Measurements from ENCODE around the gene IZUMO4.

IZUMO4 gene

GRCh38 chr19:2100719-2101061, 4.0 kb downstream of the IZUMO4 start:
- Mint-ChIP-seq H3K27ac (no peak overlapping the region), H3K36me3 (peaks cover 33% of the 10 kb centered on the region), H3K4me1 (peaks cover 14% of the 10 kb centered on the region), H3K4me3 (no peak overlapping the region), H3K9me3 (peaks cover 8% of the 10 kb centered on the region), H3K27me3 (peaks cover 4% of the 10 kb centered on the region)
- no peak for DNase-seq
- CTCF ChIA-PET = no interaction called here

DNA sequence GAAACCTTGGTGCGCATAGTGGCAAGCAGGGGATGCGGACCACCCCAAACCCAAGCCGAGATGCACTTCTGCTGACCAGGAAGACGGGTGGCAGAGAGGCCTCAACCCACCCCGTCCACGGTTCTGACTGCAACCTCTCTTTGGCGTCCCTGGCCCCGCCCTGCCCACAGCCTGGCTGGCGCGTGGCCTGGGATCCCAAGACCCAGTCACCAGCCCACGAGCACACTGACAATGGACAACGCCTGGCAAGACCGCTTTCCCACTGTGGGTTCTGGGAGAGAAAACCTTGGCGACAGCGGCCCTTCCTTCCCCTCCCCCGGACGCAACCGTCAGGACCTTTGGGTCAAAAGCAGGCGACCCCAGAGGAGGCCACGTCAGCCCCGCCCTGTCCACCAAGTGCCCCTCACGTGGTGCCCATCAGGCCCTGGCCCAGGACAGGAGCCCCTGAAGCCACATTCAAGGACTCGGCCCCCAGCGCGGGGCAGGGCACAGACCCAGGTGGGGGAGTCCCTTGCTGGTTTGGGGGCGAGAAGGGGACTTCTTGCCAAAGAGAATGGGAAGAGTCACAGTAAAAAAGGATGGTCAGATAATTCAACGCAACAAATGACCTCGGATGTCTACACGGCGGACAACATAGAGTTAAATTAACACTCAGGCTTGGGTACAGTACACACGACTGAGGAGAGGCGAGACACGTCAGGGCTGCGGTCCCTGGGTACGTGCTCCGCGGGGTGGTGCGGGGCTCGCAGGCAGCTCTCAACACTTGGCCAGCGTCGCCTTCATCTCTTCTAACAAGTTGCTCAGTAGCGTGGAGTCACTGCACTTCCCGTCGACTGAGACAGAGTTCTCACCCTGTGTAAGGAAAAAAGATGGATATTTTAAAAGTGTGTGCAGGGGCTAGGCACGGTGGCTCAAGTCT, 5.0 kb downstream of the IZUMO4 start:
- Mint-ChIP-seq H3K4me3 (no peak overlapping the region), H3K27ac (no peak overlapping the region), H3K9me3 (peaks cover 8% of the 10 kb centered on the region), H3K27me3 (no peaks in the 10 kb centered on the region), H3K4me1 (peaks cover 14% of the 10 kb centered on the region), H3K36me3 (peaks cover 41% of the 10 kb centered on the region)
- no peak for DNase-seq
- CTCF ChIA-PET = no interaction called here

DNA sequence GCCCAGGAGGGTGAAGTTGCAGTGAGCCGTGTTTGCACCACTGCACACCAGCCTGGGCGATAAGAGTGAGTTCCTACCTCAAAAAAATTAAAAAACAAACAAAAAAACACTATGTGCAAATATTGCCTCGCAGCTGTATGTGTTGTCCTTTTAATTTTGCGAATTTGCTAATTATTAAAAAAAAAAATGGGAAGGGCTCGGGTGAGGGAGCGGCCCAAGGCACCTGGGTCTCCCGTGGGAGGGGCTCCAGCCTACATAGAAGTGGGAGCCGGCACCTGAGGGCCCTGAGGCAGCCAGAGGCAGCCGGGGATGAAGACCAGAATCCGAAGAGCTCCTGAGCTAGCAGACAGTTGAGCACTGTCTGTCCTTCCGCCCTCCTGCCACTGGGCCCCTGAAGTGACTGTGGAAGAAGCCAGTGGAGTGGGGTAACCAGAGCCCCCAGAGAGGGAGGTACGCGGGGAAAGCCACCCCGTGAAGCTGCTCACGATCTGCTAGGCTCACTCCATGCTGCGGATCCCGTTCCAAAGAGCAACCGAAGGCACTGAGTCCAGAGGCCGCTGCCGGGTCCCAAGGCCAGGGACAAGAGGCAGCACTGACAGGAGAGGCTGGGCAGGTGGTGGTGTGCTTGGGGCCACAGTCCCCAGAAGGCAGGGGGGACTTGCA, 6.5 kb downstream of the IZUMO4 start:
- CTCF ChIA-PET = no interaction called here
- no peak overlapping the region for H3K27ac Mint-ChIP-seq
- no peak overlapping the region for H3K4me3 Mint-ChIP-seq

DNA sequence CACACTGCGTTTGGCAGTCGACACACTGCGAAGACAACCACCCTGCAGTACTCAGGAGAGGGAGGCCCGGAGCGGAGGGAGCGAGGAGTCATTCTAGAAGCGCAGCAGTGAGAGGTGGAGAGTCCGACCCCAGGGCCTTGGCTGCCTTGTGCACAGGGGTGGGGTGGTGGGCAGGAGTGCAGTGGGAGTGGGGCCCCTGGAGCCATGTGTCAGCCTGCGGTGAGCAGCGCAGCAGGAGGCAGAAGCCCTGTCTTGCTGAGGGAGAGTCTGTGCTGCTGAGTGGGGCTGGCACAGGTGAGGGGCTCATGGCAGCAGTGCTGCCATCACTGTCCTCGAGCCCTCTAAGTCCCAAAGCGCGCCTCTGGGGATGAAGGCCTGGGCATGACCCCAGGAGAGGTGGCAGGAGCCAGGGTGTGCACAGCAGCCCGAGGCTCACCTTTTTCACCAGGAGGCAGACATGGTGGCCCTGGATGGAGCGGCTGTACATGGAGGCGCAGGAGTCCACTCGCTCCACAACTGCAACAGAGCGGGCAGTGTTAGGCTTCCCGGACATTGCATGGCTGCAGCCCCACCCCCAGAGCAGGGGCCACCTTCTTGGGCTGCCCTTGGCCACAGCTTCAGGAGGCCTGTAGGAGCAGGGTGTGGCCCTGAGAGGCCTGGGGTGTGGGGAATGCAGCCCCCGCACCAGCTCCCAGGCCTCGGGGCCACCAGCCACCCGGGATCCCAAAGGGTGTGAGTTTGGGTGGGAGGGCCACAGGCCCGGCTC, 11.7 kb downstream of the IZUMO4 start:
- CTCF ChIA-PET = interaction anchor here (0.6 kb wide), 1 partner anchor 40 kb away, joined by 3 read pairs; no protein-coding TSS in a partner anchor
- Mint-ChIP-seq H3K27me3 (no peaks in the 10 kb centered on the region), H3K36me3 (peaks cover 53% of the 10 kb centered on the region), H3K9me3 (peaks cover 8% of the 10 kb centered on the region), H3K4me3 (no peak overlapping the region), H3K27ac (no peak overlapping the region), H3K4me1 (no peaks in the 10 kb centered on the region)
- DNase-seq = no peak

More for the DNA sequence above, 6.5 kb downstream of the IZUMO4 start:
- DNase-seq = no peak
- Mint-ChIP-seq H3K36me3 (peaks cover 52% of the 10 kb centered on the region), H3K9me3 (peaks cover 8% of the 10 kb centered on the region), H3K4me1 (peaks cover under 1% of the 10 kb centered on the region), H3K27me3 (no peaks in the 10 kb centered on the region)

- no peaks in the 10 kb centered on the region for H3K27me3 Mint-ChIP-seq
- H3K36me3 Mint-ChIP-seq = peaks cover 50% of the 10 kb centered on the region
- DNase-seq = no peak
- CTCF ChIA-PET = interaction anchor here (0.6 kb wide), 1 partner anchor 41 kb away, joined by 3 read pairs; no protein-coding TSS in a partner anchor
- peaks cover 8% of the 10 kb centered on the region for H3K9me3 Mint-ChIP-seq
- no peaks in the 10 kb centered on the region for H3K4me1 Mint-ChIP-seq
- no peak overlapping the region for H3K27ac Mint-ChIP-seq
- H3K4me3 Mint-ChIP-seq = no peak overlapping the region
Measured at GRCh38 chr19:2109046-2109864, 12.5 kb downstream of the IZUMO4 start.

- no peaks in the 10 kb centered on the region for H3K27me3 Mint-ChIP-seq
- CTCF ChIA-PET = no interaction called here
- no peaks in the 10 kb centered on the region for H3K4me1 Mint-ChIP-seq
- H3K4me3 Mint-ChIP-seq = no peak overlapping the region
- no peak for DNase-seq
- H3K9me3 Mint-ChIP-seq = no peaks in the 10 kb centered on the region
- peaks cover 44% of the 10 kb centered on the region for H3K36me3 Mint-ChIP-seq
- no peak overlapping the region for H3K27ac Mint-ChIP-seq
Measured at GRCh38 chr19:2110822-2111221, 14.1 kb downstream of the IZUMO4 start.

DNA sequence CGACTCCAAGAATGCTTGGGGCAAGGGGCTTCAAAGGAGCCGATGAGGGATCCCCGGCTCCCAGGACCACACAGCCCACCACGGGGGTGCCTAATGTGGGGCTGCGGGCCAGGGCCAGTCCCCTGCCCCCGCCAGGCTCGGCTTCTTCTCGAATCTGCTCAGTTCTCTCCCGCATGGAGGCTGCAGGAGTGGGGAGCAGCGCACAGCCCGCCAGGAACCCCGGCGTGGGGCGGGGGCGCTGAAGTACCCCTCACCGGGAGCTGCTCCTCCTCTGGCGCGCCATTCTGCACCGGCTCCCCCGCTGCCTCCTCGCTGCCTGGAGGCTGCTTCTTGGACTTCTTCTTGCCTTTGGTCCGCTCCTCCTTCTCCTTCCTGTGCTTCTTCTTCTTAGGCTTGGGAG, 14.7 kb downstream of the IZUMO4 start:
- Mint-ChIP-seq H3K27me3 (no peaks in the 10 kb centered on the region), H3K36me3 (peaks cover 39% of the 10 kb centered on the region), H3K4me1 (no peaks in the 10 kb centered on the region), H3K27ac (no peak overlapping the region), H3K4me3 (no peak overlapping the region), H3K9me3 (no peaks in the 10 kb centered on the region)
- CTCF ChIA-PET = no interaction called here
- no peak for DNase-seq

DNA sequence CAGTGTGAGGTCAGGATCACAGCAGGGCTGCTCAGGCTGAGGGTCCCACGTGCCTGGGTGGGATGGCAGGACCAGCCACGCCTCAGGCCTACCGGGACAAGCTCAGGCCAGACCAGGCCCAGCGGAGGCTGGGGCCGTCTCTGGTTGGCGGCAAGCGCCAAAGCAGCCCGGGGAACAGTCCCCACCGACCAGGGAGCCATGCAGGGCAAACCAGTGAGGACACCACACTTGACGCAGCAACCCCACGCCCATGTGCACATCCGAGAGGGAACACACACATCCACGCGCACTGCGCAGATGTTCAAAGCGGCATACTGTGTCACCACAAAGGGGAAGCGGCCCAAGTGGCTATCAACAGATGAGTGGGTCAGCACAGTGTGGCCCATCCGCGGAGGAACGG, 15.2 kb downstream of the IZUMO4 start:
- Mint-ChIP-seq H3K9me3 (no peaks in the 10 kb centered on the region), H3K36me3 (peaks cover 34% of the 10 kb centered on the region), H3K4me1 (no peaks in the 10 kb centered on the region), H3K4me3 (no peak overlapping the region), H3K27ac (peak overlapping the region; percentile 67), H3K27me3 (no peaks in the 10 kb centered on the region)
- no peak for DNase-seq
- CTCF ChIA-PET = no interaction called here

DNA sequence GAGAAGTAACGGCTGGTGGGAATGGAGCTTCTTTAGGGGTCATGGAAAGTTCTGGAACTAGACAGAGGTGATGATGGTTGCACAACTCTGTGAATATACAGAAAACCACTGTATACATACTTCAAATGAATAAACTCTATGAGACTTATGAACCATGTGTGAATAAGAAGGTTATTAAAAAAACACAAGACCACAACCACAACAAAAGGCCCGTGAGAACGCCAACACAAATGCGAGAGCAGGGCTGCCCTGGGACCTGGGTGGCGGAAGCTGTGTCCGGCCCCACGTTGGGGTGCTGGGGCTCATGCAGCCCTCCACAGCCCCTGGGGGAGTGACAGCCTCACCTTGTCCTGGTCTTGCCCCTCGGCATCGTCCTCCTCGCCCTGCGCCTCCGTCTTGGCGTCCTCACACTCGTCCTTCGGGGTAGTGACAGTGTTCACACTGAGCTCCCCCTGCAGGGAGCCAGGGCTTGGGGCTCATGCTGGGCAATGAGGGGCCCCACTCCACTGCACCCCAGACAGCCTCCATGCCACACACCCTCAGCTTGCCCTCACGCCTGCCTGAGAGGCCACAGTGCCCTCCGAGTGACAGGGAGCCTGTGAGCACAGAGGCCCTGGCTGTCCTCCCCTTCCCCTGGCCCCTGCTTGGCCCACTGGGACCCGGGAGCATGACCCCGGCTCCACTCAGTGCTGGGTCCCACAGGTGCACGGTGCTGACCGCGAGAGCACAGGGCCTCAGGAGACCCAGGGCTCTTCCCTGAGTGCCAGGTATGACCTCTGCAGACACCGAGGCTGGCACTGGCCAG, 16.0 kb downstream of the IZUMO4 start:
- H3K27ac Mint-ChIP-seq = peak overlapping the region; percentile 67
- CTCF ChIA-PET = no interaction called here

DNA sequence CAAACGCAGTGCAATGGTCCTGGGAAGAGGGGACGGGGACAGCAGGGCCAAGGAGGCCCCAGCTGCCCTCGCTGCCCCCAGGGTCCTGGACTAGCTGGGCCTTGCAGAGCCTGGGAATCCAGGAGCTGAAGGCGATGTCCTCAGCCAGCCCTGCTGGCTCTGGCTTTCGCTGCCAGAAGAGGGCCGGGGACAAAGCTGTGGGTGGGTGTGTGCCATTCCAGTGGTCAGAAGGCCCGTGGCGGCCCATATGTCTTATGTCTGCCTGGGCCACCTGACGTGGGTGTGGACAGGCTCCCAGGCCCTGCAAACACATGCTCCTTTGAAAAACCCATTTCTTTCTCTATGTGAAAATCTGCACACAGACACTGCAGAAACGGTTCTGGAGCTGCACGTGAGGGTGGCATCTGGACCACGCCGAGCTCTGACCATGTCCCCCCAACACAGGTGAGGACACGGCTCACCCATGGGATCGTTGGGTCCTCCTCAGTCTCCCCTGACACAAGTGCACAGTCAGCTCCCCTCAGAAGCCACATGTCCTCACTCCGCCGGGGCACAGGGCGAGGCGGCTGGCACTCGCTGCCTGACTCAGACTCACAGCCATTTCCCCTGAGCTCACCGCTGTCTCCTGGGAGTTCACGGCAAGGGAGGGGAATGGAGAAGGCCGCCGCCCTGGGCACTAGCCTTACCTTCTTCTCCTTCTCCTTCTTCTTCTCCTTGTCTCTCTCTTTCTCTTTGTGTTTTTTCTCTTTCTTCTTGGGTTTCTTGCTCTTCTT, 16.9 kb downstream of the IZUMO4 start:
- DNase-seq = no peak
- CTCF ChIA-PET = no interaction called here
- Mint-ChIP-seq H3K27ac (peak overlapping the region; percentile 4), H3K4me3 (no peak overlapping the region), H3K36me3 (peaks cover 32% of the 10 kb centered on the region), H3K9me3 (no peaks in the 10 kb centered on the region), H3K4me1 (no peaks in the 10 kb centered on the region), H3K27me3 (no peaks in the 10 kb centered on the region)

More for the DNA sequence above, 16.0 kb downstream of the IZUMO4 start:
- Mint-ChIP-seq H3K4me3 (no peak overlapping the region), H3K27me3 (no peaks in the 10 kb centered on the region), H3K36me3 (peaks cover 29% of the 10 kb centered on the region), H3K9me3 (no peaks in the 10 kb centered on the region), H3K4me1 (no peaks in the 10 kb centered on the region)
- DNase-seq = no peak

DNA sequence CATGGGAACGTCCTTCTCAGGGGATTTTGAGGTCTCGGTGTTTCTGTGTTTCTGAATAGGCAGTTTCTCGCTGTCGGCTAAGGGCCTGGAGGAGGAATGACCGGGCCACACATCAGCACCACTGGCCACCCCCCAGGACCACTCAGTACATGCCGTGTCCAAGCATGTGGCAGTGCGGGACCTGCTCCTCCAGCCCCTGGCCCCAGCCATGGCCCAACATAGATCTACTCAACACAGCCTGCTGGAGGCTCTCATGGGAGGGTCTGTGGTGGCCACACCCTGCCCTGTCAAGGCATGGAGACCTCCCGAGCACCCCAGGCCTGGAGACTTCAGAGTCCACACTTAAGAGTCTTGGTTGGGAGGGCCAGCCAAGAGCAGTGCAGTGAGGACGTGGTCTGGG, 17.5 kb downstream of the IZUMO4 start:
- Mint-ChIP-seq H3K36me3 (peaks cover 34% of the 10 kb centered on the region), H3K4me1 (no peaks in the 10 kb centered on the region), H3K27me3 (no peaks in the 10 kb centered on the region), H3K4me3 (no peak overlapping the region), H3K9me3 (no peaks in the 10 kb centered on the region), H3K27ac (peak overlapping the region; percentile 4)
- CTCF ChIA-PET = no interaction called here
- no peak for DNase-seq

DNA sequence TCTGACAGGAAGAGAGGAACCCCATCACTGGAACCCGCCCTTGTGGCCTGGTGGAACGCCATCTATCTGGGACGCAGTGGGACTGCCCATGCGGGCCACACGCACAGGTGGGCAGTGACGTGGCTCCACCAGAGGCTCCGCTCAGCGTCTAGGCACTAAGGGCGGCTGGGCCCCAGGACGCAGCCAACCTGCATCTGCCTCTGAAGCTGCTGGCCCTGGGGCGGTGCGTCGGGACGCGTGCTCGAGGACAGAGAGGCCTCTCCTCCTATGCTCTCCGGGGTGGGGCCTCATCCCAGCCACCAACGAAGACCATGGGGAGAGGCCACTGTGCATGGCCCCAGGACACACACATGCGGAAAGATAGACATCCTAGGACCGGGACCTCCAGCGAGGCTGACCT, 18.1 kb downstream of the IZUMO4 start:
- H3K36me3 Mint-ChIP-seq = peaks cover 35% of the 10 kb centered on the region
- DNase-seq = no peak
- CTCF ChIA-PET = no interaction called here
- no peak overlapping the region for H3K4me3 Mint-ChIP-seq
- no peaks in the 10 kb centered on the region for H3K27me3 Mint-ChIP-seq
- H3K4me1 Mint-ChIP-seq = no peaks in the 10 kb centered on the region
- no peaks in the 10 kb centered on the region for H3K9me3 Mint-ChIP-seq
- H3K27ac Mint-ChIP-seq = no peak overlapping the region

DNA sequence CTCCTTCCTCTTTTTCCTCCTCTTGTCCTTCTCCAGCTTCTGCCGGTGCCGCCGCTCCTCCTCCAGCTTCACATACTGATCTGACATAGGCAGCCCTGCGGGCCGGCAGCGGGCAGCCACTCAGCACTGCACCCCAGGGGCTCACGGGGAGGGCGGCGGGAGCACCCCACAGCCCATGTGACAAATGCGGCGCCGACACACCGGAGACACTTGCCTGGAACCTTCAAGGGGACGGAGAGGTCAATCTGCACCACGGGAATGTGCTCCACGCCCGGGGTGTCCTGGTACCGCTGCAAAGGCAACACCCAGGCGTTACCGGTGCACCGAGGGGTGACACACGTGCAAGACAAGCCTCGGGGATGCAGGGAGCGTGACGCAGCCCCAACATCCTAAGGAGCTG, 18.6 kb downstream of the IZUMO4 start:
- Mint-ChIP-seq H3K4me3 (no peak overlapping the region), H3K36me3 (peaks cover 36% of the 10 kb centered on the region), H3K9me3 (no peaks in the 10 kb centered on the region), H3K27ac (no peak overlapping the region), H3K4me1 (no peaks in the 10 kb centered on the region), H3K27me3 (no peaks in the 10 kb centered on the region)
- CTCF ChIA-PET = no interaction called here
- DNase-seq = no peak

Measured in activated naive CD4-positive, alpha-beta T cell treated with anti-CD3 and anti-CD28 coated beads, Interleukin-2, amount 10 ng/mL, durations not matched to agents 7 days and 5 days (primary cell).